Measurements from ENCODE around the gene TAF1B.

- TF ChIP-seq, protein P1, sequence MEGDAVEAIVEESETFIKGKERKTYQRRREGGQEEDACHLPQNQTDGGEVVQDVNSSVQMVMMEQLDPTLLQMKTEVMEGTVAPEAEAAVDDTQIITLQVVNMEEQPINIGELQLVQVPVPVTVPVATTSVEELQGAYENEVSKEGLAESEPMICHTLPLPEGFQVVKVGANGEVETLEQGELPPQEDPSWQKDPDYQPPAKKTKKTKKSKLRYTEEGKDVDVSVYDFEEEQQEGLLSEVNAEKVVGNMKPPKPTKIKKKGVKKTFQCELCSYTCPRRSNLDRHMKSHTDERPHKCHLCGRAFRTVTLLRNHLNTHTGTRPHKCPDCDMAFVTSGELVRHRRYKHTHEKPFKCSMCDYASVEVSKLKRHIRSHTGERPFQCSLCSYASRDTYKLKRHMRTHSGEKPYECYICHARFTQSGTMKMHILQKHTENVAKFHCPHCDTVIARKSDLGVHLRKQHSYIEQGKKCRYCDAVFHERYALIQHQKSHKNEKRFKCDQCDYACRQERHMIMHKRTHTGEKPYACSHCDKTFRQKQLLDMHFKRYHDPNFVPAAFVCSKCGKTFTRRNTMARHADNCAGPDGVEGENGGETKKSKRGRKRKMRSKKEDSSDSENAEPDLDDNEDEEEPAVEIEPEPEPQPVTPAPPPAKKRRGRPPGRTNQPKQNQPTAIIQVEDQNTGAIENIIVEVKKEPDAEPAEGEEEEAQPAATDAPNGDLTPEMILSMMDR (conservative IDR thresholded peaks at IDR 0.05) = no peak
- TF ChIP-seq EZH2 (IDR thresholded peaks at IDR 0.05; ENCODE audit: low read depth) = no peak
These were observed 129.6 kb downstream of the TAF1B start for GRCh38 chr2:9972621-9973479.
